GM18520 (cell line): ENCODE measurements around the gene SARS2.

Source experiments
- ATAC-seq: cut with Tn5 transposase; IDR thresholded peaks from one replicate; pipeline ENCODE4 v1.9.1; 2021; ENCODE audit not compliant: unreplicated experiment

The SARS2 gene

GRCh38 chr19:38919837-38920601 lies 10.5 kb downstream of the SARS2 start:
- ATAC-seq = no peak

- ATAC-seq = no peak
These were observed 12.0 kb downstream of the SARS2 start for GRCh38 chr19:38918526-38918925.

GRCh38 chr19:38917921-38918491 lies 12.6 kb downstream of the SARS2 start:
- no peak for ATAC-seq

- ATAC-seq = no peak
These were observed 13.0 kb downstream of the SARS2 start for GRCh38 chr19:38917516-38917915.

- ATAC-seq = no peak
These were observed 14.9 kb downstream of the SARS2 start for GRCh38 chr19:38915329-38916321.

GRCh38 chr19:38913958-38914357 lies 16.6 kb downstream of the SARS2 start:
- ATAC-seq = no peak

GRCh38 chr19:38912600-38913514 lies 17.7 kb downstream of the SARS2 start:
- no peak for ATAC-seq

DNA sequence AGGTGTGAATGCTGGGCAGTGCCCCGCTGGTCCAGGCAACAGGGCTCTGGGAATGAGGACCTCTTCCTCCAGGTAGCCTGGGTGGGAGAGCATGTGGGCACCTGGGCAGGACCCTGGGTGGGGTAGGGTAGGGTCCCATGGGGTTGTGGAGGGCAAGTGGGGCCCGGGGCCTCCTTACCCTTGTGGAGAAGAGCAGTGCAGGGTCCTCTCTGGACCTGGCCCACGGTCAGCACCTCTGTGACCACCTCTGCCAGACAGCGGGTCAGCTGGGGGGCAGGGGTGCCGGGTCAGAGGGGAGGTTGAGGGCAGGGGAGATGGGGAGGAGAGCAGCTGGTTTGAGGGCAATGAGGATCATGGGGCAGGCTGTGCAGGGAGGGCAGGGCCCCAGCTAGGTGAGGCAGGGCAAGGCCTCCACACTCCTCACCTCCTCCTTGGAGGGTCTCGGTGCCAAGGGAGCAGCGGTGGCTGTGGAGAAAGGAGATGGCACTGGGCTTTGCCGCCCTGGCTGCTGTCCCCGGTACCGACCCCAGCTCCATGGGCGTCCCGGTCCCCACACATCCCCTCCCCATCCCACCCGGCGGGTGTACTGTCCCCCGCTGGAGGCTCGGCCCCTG lies 19.1 kb downstream of the SARS2 start:
- ATAC-seq = no peak

DNA sequence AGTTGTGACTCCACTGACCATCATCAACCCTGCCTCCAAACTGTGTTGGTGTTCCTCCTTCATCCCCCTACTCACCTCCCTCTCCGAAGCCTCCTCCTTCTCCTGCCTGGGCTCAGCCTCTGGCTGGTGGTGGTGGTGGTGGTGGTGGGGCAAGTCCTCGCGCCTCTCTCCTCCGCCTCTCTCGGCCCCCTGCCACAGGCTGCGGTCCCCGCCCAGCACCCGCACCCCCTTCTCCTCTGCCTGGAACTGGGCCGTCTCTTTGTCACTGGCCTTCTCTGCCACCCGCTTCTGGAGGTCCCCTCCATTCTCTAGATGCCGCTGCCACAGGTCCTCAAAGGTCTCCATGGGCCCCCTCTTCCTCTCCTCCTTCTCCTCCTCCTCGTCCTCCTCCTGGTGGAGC lies 20.1 kb downstream of the SARS2 start:
- no peak for ATAC-seq

DNA sequence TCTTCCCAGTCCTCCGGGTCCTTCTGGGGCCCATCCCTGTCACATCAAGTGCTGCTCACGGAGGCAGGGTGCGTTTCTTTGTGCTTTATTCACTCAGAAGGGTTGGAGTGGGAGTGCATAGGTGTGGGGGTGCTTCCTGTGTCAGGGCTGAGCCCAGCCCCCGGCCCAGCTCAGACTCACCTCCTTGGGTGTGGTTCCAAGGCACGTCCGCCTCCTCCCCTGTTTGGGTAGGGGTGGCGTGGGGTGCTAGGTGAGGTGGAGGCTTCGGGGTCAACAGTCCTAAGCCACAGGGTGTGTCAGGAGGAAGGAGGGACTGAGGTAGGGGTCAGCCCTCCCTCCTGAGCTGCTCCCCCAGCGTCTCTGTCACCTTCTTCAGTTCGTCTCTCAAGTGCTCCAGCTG lies 21.7 kb downstream of the SARS2 start:
- no peak for ATAC-seq

GRCh38 chr19:38907670-38908069 lies 22.9 kb downstream of the SARS2 start:
- ATAC-seq = no peak

DNA sequence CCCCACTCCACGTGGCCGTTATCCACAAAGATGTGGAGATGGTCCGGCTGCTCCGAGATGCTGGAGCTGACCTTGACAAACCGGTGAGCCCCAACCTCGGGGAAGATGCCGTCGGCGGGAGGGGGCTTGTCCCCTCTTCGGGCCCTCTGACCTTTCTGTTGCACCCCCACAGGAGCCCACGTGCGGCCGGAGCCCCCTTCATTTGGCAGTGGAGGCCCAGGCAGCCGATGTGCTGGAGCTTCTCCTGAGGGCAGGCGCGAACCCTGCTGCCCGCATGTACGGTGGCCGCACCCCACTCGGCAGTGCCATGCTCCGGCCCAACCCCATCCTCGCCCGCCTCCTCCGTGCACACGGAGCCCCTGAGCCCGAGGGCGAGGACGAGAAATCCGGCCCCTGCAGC lies 23.3 kb downstream of the SARS2 start:
- ATAC-seq = no peak

DNA sequence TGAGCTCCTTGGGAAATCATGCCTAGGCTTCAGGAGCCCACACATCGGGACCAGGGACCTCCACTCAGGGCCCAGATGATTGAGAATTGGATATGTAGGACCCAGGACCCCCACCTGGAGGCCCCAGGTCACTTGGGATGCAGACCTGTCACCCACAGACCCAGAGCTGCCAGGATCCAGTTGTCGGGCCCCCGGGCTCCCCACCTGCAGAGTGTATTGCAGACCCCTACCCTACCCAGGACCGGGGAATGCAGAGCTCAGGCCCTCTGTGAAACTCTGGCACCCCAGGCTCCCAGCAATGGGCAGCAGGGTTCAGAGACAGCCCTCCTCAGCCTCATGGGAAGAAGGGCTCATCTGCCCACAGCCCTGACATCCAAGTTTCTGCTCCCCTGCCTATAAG lies 24.9 kb downstream of the SARS2 start:
- ATAC-seq = no peak

GRCh38 chr19:38904581-38905539 lies 25.7 kb downstream of the SARS2 start:
- no peak for ATAC-seq

DNA sequence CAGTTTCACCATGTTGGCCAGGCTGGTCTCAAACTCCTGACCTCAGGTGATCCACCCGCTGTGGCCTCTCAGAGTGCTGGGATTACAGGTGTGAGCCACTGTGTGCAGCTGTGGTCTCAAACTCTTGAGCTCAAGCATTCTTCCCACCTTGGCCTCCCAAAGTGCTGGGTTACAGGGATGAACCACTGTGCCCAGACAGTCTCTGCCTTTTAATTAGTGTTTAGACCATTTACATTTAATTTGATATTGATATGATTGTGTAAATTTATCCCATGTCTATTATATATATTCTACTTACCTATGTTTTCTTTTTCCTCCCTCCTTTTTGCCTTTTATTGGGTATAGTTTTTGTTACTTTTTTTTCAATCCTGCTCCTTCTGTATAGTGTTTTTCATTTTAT lies 28.9 kb downstream of the SARS2 start:
- ATAC-seq = no peak

DNA sequence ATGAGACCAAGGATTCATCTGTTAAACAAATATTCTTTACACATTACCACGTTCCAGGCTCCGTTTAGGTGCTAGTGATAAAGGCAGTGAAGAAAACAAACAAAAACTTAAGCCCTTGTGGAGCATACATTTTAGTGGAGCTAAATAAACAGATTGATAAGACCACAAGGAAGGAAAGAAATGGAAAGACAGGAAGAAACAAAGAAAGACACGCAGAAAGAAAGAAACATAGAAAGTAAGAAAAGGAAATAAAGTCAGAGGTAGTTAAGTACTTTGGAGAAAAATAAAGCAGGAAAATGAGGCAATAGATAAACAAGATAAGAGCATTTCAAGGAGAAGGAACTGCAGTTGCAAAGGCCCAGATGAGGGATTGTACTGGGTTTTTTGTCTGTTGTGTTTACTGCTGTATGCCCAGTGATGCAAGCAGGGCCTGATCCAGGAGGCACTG lies 29.8 kb downstream of the SARS2 start:
- no peak for ATAC-seq

DNA sequence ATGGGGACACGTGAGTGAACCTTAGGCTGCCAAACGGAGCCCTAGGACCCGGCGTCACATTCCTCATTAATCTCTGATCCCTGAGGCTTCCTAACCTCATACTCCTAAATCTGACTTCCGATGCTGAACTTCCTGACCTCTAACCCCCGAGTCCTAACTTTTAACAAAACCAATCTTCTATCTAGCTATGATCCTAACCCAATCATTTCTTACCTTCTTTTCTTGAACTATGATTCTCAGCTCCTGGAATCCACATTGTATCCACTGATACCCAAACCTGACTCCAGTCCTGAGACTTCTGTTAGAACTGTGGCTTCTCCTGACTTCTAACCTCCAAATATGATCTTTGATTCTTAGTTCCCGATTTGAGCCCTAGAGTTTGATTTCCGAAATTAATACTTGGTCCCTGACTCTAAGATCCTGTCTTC lies 30.3 kb downstream of the SARS2 start:
- ATAC-seq = no peak

DNA sequence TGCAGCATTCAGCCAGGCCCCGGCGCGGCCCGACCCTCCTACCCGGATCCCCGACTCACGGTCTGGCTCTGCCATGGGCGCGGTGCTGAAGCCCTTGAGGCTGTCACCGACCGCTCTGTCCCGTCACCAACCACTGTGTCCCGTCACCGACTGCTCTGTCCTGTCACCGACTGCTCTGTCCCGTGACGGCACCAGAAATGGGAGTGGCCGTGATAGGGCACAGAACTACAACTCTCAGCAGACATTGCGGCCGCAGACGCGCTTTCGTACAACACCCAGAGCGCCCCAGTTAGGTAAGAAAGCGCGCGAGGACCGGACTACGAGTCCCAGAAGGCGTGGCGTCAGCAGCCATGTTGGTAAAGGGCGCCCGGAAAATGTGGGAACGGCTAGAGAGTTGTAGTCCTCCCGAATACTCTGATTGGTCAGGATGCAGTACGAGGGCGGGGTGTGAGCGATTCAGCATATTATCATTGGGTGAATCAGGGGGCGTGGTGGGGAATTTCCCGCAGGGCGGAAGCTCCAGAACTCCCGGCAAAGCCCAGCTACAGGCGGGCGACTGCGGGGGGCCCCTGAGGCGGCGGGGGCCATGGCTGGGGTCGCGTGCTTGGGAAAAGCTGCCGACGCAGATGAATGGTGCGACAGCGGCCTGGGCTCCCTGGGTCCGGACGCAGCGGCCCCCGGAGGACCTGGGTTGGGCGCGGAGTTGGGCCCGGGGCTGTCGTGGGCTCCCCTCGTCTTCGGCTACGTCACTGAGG lies 30.9 kb downstream of the SARS2 start, which contains the start of the genes NFKBIB and SIRT2:
Gene NFKBIB (plus strand): TSS at position 523 of the 755 bp plus-strand sequence. CDS start 64 bp downstream, at position 587.
Gene SIRT2 (minus strand): TSS at position 172 of the 755 bp plus-strand sequence. CDS start 97 bp downstream, at position 75.
- peak; percentile 95 for ATAC-seq
